ENCODE measurements around the gene P4HA2. TPM values are rescaled to one million over a fixed set of nuclear protein-coding genes. Genes with fewer than 3 reads are reported as not detected.

P4HA2 gene
- total RNA-seq, 1 experiment from 2014 or later, result 25.1 TPM

- no TSS peak for BruUV-seq (replicated peaks)
- Histone ChIP-seq H3K9me3 (ENCODE audit: control insufficient read depth, insufficient read depth, low read depth, low read length) (peaks cover 17% of the 10 kb centered on the region), H3K27ac (ENCODE audit: low read length) (no peak overlapping the region), H3K27me3 (ENCODE audit: control insufficient read depth, insufficient read depth, low read length) (peaks cover 4% of the 10 kb centered on the region; the same call in 1 of the 2 replicates), H3K4me3 (ENCODE audit: low read depth in 2 of 2, low read length in 2 of 2) (no peak overlapping the region), H3K4me1 (ENCODE audit: control insufficient read depth, insufficient read depth, low read length) (no peaks in the 10 kb centered on the region), H3K36me3 (ENCODE audit: control insufficient read depth, insufficient read depth, low read length) (no peaks in the 10 kb centered on the region)
- in situ Hi-C loops (cut with HindIII; ENCODE audit: low pct_unique_long_range_greater_than_20kb, low sequenced_read_pairs), result no loop called here
- intact Hi-C loops (cut with micrococcal nuclease; ENCODE audit: unreplicated experiment), result no loop called here
- ATAC-seq (no peak), DNase-seq (ENCODE audit: low read depth, low spot score) (no peak)
- CTCF ChIA-PET, result no interaction called here
- POLR2A ChIA-PET, result no interaction called here
- TF ChIP-seq REST (IDR thresholded peaks at IDR 0.05; ENCODE audit: insufficient read depth in 1 of 2, low read depth in 2 of 2, low read length in 1 of 2) (no peak), SIN3A (IDR thresholded peaks at IDR 0.05; ENCODE audit: borderline replicate concordance, insufficient read depth, low read depth, low read length) (no peak), CTCF (IDR thresholded peaks at IDR 0.05) (no peak), POLR2AphosphoS5 (IDR thresholded peaks at IDR 0.05; ENCODE audit: low read depth, low read length) (no peak), TCF7L2 (IDR thresholded peaks at IDR 0.05; ENCODE audit: low read depth, low read length) (no peak)
Measured at GRCh38 chr5:132143148-132143547, 84.5 kb downstream of the P4HA2 start.

- ChIA-PET CTCF (no interaction called here), POLR2A (no interaction called here)
- Histone ChIP-seq H3K4me3 (ENCODE audit: low read depth in 2 of 2, low read length in 2 of 2) (no peak overlapping the region), H3K27ac (ENCODE audit: low read length) (no peak overlapping the region), H3K4me1 (ENCODE audit: control insufficient read depth, insufficient read depth, low read length) (no peaks in the 10 kb centered on the region), H3K36me3 (ENCODE audit: control insufficient read depth, insufficient read depth, low read length) (no peaks in the 10 kb centered on the region), H3K27me3 (ENCODE audit: control insufficient read depth, insufficient read depth, low read length) (peaks cover 3% of the 10 kb centered on the region; the same call in 1 of the 2 replicates), H3K9me3 (ENCODE audit: control insufficient read depth, insufficient read depth, low read depth, low read length) (peaks cover 17% of the 10 kb centered on the region)
- no TSS peak for BruUV-seq (replicated peaks)
- TF ChIP-seq SIN3A (IDR thresholded peaks at IDR 0.05; ENCODE audit: borderline replicate concordance, insufficient read depth, low read depth, low read length) (no peak), TCF7L2 (IDR thresholded peaks at IDR 0.05; ENCODE audit: low read depth, low read length) (no peak), POLR2AphosphoS5 (IDR thresholded peaks at IDR 0.05; ENCODE audit: low read depth, low read length) (no peak), REST (IDR thresholded peaks at IDR 0.05; ENCODE audit: insufficient read depth in 1 of 2, low read depth in 2 of 2, low read length in 1 of 2) (no peak), CTCF (IDR thresholded peaks at IDR 0.05) (no peak)
- ATAC-seq (no peak), DNase-seq (ENCODE audit: low read depth, low spot score) (no peak)
- in situ Hi-C loops (cut with HindIII; ENCODE audit: low pct_unique_long_range_greater_than_20kb, low sequenced_read_pairs), result no loop called here
- intact Hi-C loops (cut with micrococcal nuclease; ENCODE audit: unreplicated experiment), result no loop called here
Measured at GRCh38 chr5:132142459-132142858, 85.2 kb downstream of the P4HA2 start.

Small RNA genes lying within 50 kb of the gene (microRNA-seq; reads per million reads assigned to microRNA genes)
- not detected for gene MIR6830 (ENCODE audit: unreplicated experiment)

Other genes starting within 250 kb of the P4HA2 start
- gene ACSL6, start 216.2 kb downstream of the P4HA2 start, total RNA-seq (2021; ENCODE audit: unreplicated experiment), result 0.18 TPM
- gene IL3, start 167.2 kb downstream of the P4HA2 start, total RNA-seq (2021; ENCODE audit: unreplicated experiment), result not detected
- gene CSF2, start 154.1 kb downstream of the P4HA2 start, total RNA-seq (2021; ENCODE audit: unreplicated experiment), result not detected
- 9.9 TPM for gene PDLIM4, start 29.8 kb upstream of the P4HA2 start, total RNA-seq (2021; ENCODE audit: unreplicated experiment)
- 1.5 TPM for gene SLC22A4, start 66.5 kb upstream of the P4HA2 start, total RNA-seq (2021; ENCODE audit: unreplicated experiment)
- 9.5 TPM for gene SLC22A5, start 141.9 kb upstream of the P4HA2 start, total RNA-seq (2021; ENCODE audit: unreplicated experiment)

Measured in Panc1 (cell line).